PFSK-1 (cell line): ENCODE results near the gene POU6F2.

Source experiments
- POLR2AphosphoS5 ChIP-seq: IDR thresholded peaks from 2 replicates; pipeline ENCODE4 v1.6.1; 2012; ENCODE audit warnings: low read depth, mild to moderate bottlenecking, control low read depth, low read length, moderate library complexity
- SIN3A ChIP-seq: IDR thresholded peaks from 2 replicates; pipeline ENCODE4 v1.6.1; 2012; ENCODE audit warnings: mild to moderate bottlenecking, low read length, moderate library complexity, borderline replicate concordance; ENCODE audit not compliant: insufficient read depth

GRCh38 chr7:39392151-39392550, 414.4 kb downstream of the POU6F2 start:
- TF ChIP-seq POLR2AphosphoS5 (no peak), SIN3A (no peak)
